ENCODE measurements around the gene MPG.

DNA sequence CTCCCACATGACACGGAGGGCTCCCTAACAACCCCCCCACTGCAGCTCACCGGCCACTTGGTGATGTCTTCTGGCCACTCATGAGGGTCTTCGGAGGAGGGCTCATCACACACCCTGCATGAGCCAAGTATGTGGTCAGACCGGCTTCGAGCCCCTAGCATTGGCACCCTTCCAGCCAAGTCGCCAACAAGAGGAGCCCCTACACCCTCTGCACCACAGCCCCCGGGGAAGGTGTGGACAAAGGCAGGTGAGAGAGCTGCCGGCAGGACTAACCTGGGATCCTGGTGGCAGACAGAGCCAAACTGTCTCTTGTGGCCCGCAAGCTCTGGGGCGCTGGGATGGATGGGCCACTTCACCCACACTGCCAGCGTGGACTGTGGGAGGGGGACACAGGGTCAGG lies 17.9 kb upstream of the MPG start:
- TF ChIP-seq, protein P1, sequence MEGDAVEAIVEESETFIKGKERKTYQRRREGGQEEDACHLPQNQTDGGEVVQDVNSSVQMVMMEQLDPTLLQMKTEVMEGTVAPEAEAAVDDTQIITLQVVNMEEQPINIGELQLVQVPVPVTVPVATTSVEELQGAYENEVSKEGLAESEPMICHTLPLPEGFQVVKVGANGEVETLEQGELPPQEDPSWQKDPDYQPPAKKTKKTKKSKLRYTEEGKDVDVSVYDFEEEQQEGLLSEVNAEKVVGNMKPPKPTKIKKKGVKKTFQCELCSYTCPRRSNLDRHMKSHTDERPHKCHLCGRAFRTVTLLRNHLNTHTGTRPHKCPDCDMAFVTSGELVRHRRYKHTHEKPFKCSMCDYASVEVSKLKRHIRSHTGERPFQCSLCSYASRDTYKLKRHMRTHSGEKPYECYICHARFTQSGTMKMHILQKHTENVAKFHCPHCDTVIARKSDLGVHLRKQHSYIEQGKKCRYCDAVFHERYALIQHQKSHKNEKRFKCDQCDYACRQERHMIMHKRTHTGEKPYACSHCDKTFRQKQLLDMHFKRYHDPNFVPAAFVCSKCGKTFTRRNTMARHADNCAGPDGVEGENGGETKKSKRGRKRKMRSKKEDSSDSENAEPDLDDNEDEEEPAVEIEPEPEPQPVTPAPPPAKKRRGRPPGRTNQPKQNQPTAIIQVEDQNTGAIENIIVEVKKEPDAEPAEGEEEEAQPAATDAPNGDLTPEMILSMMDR (IDR thresholded peaks at IDR 0.05), result no peak
- no peak for TF ChIP-seq POLR2AphosphoS5 (IDR thresholded peaks at IDR 0.05)
- no peak for TF ChIP-seq POLR2A (IDR thresholded peaks at IDR 0.05)
